Measurements from ENCODE around the gene GIT2.

Gene GIT2

DNA sequence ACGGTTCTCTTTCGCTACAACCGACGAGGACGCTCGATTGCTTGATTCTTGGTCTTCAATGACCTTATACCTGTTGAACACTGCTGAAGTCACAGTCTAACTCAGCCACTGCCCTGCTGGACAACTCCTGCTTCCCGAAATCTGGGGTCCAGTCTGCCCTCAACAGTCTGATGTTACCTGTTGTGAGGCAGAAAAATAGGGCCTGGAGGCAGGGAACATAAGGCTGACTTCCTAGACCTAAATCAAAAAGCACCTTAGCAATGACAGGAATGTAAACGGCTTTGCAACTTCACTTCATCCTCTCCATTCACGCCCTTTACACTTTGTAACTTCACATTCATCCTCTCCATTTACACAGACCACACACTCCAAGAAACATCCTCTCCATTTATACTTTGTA, 115.2 kb downstream of the GIT2 start:
- no peak for DNase-seq

DNA sequence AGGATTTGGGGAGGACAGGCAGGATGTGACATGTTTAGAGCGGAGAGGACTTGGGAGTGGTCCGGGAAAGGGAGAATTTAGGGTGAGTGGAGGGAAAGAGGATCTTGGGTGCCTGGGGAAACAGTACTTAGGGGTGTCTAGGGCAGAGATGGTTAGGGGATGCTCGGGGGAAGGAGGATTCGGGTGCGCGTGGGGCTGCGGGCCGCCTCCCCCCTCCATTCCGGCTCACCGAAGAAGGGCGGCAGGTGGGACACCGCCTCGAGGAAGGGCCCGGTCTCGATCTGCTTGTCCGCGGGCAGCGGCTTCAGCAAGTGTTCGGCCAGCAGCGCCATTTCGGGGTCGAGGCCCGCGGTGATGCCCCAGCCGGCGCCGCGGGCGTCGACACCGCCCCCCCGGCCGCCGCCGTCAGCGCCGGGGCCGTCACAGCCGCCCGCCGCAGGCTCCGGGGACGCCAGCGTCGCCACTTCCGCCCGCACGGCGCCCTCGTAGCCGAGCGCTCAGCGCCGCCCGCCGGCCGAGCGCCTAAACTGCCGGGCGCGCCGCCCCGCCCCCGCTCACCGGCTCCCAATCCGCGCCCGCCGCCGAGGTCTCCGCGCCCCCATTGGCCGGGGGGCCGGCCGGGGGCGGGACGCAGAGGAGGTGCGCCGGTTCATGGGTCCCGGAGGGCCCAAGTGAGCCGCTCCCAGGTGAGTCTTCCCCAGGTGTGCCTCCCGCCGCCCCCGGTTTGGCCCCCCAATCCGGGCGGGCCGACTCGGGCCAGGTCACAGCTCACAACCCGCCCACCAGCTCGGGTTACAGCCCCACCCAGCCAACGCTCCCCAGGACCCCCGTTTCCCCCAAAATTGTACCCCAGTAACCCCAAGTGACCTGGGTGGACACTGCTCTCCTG, 115.9 kb downstream of the GIT2 start, which contains the start of gene GLTP:
Gene GLTP (minus strand): TSS at position 499 of the 889 bp plus-strand sequence. CDS start 167 bp downstream, at position 332.
- peak; percentile 94 for DNase-seq
